ENCODE results near the gene DRC7. TPM values are rescaled to one million over a fixed set of nuclear protein-coding genes. Genes with fewer than 3 reads are reported as not detected.

Gene DRC7
- total and polyA plus RNA-seq, 7 donors: not detected

GRCh38 chr16:57687363-57687929 lies 7.2 kb upstream of the DRC7 start:
- Histone ChIP-seq H3K4me1 (no peaks in the 10 kb centered on the region), H3K36me3 (no peaks in the 10 kb centered on the region), H3K27me3 (peaks cover 0 to 25% (median 0%) of the 10 kb centered on the region in 3 donors), H3K4me3 (no peak overlapping the region), H3K9me3 (no peaks in the 10 kb centered on the region), H3K27ac (no peak overlapping the region)
- peak; percentile 4 for DNase-seq
- intact Hi-C loops (cut with DNase I): no loop called here
- TF ChIP-seq EP300 (IDR thresholded peaks at IDR 0.05) (no peak), POLR2A (IDR thresholded peaks at IDR 0.05) (no peak), CTCF (IDR thresholded peaks at IDR 0.05) (no peak), POLR2AphosphoS5 (IDR thresholded peaks at IDR 0.05) (no peak)
- WGBS, 2 donors: 69 to 84% methylated on average over 3 of the region's 3 CpGs

- 75 to 78% methylated on average over 4 of the region's 4 CpGs for WGBS, 2 donors
- no peak for TF ChIP-seq POLR2A (IDR thresholded peaks at IDR 0.05)
- TF ChIP-seq POLR2AphosphoS5 (IDR thresholded peaks at IDR 0.05): no peak
- no peak for TF ChIP-seq EP300 (IDR thresholded peaks at IDR 0.05)
- TF ChIP-seq CTCF (IDR thresholded peaks at IDR 0.05): no peak
- peak; percentile 48 for DNase-seq
- no peaks in the 10 kb centered on the region for H3K9me3 ChIP-seq
- H3K27me3 ChIP-seq: peaks cover 0 to 25% (median 0%) of the 10 kb centered on the region in 3 donors
- no peaks in the 10 kb centered on the region for H3K4me1 ChIP-seq
- no peak overlapping the region for H3K4me3 ChIP-seq
- no peaks in the 10 kb centered on the region for H3K36me3 ChIP-seq
- intact Hi-C loops (cut with DNase I): no loop called here
- no peak overlapping the region for H3K27ac ChIP-seq
These were observed 6.1 kb upstream of the DRC7 start for GRCh38 chr16:57688487-57688986.

GRCh38 chr16:57688987-57689761 lies 5.4 kb upstream of the DRC7 start:
- H3K4me1 ChIP-seq: no peaks in the 10 kb centered on the region
- WGBS, 2 donors: 47 to 57% methylated on average over 15 of the region's 15 CpGs
- intact Hi-C loops (cut with DNase I): no loop called here
- H3K9me3 ChIP-seq: no peaks in the 10 kb centered on the region
- no peak overlapping the region for H3K4me3 ChIP-seq
- H3K36me3 ChIP-seq: no peaks in the 10 kb centered on the region
- TF ChIP-seq CTCF (IDR thresholded peaks at IDR 0.05) (no peak), EP300 (IDR thresholded peaks at IDR 0.05) (no peak), POLR2A (IDR thresholded peaks at IDR 0.05) (no peak), POLR2AphosphoS5 (IDR thresholded peaks at IDR 0.05) (no peak)
- H3K27me3 ChIP-seq: peaks cover 0 to 25% (median 0%) of the 10 kb centered on the region in 3 donors
- H3K27ac ChIP-seq: no peak overlapping the region
- peak; percentile 49 for DNase-seq

GRCh38 chr16:57689762-57690558 lies 4.6 kb upstream of the DRC7 start:
- intact Hi-C loops (cut with DNase I): no loop called here
- Histone ChIP-seq H3K27ac (no peak overlapping the region), H3K27me3 (peaks cover 0 to 25% (median 0%) of the 10 kb centered on the region in 3 donors), H3K9me3 (no peaks in the 10 kb centered on the region), H3K4me3 (no peak overlapping the region), H3K36me3 (no peaks in the 10 kb centered on the region), H3K4me1 (no peaks in the 10 kb centered on the region)
- DNase-seq: peak; percentile 42
- TF ChIP-seq POLR2A (IDR thresholded peaks at IDR 0.05) (no peak), CTCF (IDR thresholded peaks at IDR 0.05) (no peak), EP300 (IDR thresholded peaks at IDR 0.05) (no peak), POLR2AphosphoS5 (IDR thresholded peaks at IDR 0.05) (no peak)
- 44 to 73% methylated on average over 13 of the region's 13 CpGs for WGBS, 2 donors
